Stimulated activated naive B cell treated with anti-CD40 and anti-IgM and Interleukin-4, amounts not matched to agents 10 μg/mL and 1 μg/mL and 100 μg/mL, for 72 hours (primary cell): ENCODE measurements around the gene ADAMTS1.

ENCODE experiments used
- ATAC-seq, 2 donors: fragments of 150-1000 bp; cut with Tn5 transposase; replicated peaks; 2 replicates each; pipeline ENCODE4 v1.10.0; 2021; ENCODE audit warnings: moderate library complexity in 1 of 2
- DNase-seq: peaks from one replicate; pipeline ENCODE4 v3.0.0; 2021
- H3K27ac Mint-ChIP-seq: one replicate; pipeline ENCODE4 v1.8.0; 2022; ENCODE audit warnings: mild to moderate bottlenecking, mixed read lengths
- H3K27me3 Mint-ChIP-seq, 2 donors: one replicate each; pipeline ENCODE4 v1.8.0; 2022; ENCODE audit warnings: mixed read lengths in 2 of 2
- H3K36me3 Mint-ChIP-seq, 2 donors: one replicate each; pipeline ENCODE4 v1.8.0; 2022; ENCODE audit warnings: mixed read lengths in 2 of 2, mild to moderate bottlenecking in 1 of 2
- H3K4me1 Mint-ChIP-seq, 2 donors: one replicate each; pipeline ENCODE4 v1.8.0; 2022; ENCODE audit warnings: mixed read lengths in 2 of 2, mild to moderate bottlenecking in 1 of 2
- H3K4me3 Mint-ChIP-seq, 2 donors: one replicate each; pipeline ENCODE4 v1.8.0; 2022; ENCODE audit warnings: mild to moderate bottlenecking in 2 of 2, mixed read lengths in 2 of 2, moderate library complexity in 1 of 2
- H3K9me3 Mint-ChIP-seq, 2 donors: one replicate each; pipeline ENCODE4 v1.8.0; 2022; ENCODE audit warnings: mixed read lengths in 2 of 2, mild to moderate bottlenecking in 1 of 2

ADAMTS1 gene

DNA sequence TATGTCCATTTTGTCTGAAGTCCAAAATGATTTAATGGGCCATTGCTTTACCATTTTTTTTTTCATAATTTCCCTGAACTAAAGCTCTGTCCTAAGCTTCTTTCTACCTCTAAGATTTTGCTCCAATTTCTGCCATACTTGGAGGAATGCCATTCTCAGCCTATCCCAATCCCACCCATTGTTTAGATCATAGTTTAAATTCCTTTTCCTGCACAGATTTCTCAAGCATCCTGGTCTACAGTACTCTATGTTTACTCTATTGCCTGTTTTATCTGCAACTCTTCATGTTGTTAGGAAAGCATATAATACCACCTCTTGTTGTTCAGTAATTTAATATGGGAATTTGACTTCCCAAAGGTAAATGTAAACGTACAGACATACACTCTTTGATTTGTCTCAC, 30.8 kb downstream of the ADAMTS1 start:
- Mint-ChIP-seq H3K27me3 (no peaks in the 10 kb centered on the region), H3K4me3 (no peak overlapping the region)

DNA sequence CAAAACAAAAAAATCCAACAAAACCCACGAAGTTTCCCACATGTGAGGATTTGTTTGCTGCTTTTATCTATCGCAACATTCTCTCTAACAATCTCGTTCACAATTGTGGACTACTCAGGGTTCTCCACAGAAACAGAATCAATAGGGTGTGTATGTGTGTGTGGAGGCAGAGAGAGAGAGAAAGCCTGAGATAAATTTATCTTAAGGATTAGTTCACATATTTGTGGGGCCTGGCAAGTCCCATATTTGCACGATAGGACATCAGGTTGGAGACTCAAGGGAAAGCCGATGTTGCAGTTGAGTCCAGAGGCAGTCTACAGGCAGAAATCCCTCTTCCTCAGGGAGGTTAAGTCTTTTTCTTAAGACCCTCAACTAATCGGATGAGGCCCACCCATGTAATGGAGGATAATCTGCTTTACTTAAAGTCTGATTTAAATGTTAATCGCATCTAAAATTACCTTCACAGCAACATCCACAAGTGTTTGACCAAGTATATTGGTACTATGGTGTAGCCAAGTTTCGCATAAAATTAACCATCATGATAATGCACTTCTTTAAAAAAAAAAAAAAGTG, 31.7 kb downstream of the ADAMTS1 start:
- ATAC-seq (no peak), DNase-seq (no peak)
- H3K27me3 Mint-ChIP-seq, result no peaks in the 10 kb centered on the region
- no peaks in the 10 kb centered on the region for H3K36me3 Mint-ChIP-seq
- no peaks in the 10 kb centered on the region for H3K9me3 Mint-ChIP-seq
- H3K4me1 Mint-ChIP-seq, result no peaks in the 10 kb centered on the region
- H3K27ac Mint-ChIP-seq, result no peak overlapping the region
- H3K4me3 Mint-ChIP-seq, result no peak overlapping the region

More for the DNA sequence above, 30.8 kb downstream of the ADAMTS1 start:
- H3K27ac Mint-ChIP-seq, result no peak overlapping the region
- no peaks in the 10 kb centered on the region for H3K4me1 Mint-ChIP-seq
- ATAC-seq (no peak), DNase-seq (no peak)
- no peaks in the 10 kb centered on the region for H3K9me3 Mint-ChIP-seq
- no peaks in the 10 kb centered on the region for H3K36me3 Mint-ChIP-seq

DNA sequence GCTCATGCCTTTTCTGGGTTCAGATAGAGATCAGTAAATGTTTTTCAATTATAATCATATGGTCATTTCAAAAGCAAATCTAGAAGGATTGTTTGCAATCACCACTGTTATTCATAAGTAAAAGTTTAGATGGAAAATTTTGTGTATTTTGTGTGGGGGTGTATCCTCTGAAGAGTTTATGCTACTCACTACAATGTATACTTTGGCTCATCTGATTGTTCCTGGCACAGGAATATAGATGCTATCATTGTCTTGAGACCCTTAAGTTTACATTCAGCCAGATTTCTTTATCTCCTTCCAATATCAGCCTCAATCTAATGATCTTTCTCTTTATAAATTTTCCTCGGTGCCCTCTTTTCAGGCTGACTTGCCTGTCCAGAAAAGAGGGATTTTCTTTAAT, 33.0 kb downstream of the ADAMTS1 start:
- ATAC-seq (no peak), DNase-seq (no peak)
- Mint-ChIP-seq H3K4me3 (no peak overlapping the region), H3K27ac (no peak overlapping the region), H3K27me3 (no peaks in the 10 kb centered on the region), H3K4me1 (no peaks in the 10 kb centered on the region), H3K36me3 (no peaks in the 10 kb centered on the region), H3K9me3 (no peaks in the 10 kb centered on the region)

DNA sequence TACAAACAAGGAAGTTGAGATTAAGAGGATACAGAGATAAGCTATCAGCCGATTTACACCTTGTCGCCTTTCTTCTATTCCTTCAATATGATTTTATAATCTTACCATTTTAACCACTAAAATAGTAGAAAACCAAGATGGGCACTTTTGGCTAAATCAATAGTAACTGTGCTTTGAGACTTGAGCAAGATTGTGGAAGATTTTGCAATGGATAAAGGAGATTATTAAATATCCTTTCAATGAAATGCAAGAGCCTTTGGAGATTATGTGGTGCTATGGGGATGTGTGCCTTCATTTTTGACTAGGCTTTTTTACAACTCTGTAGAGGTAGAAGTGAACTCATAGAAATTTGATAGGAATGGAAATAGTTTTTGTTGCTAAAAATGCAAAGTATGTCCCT, 33.7 kb downstream of the ADAMTS1 start:
- no peak overlapping the region for H3K27ac Mint-ChIP-seq
- H3K36me3 Mint-ChIP-seq, result no peaks in the 10 kb centered on the region
- ATAC-seq (no peak), DNase-seq (no peak)
- no peaks in the 10 kb centered on the region for H3K9me3 Mint-ChIP-seq
- no peak overlapping the region for H3K4me3 Mint-ChIP-seq
- no peaks in the 10 kb centered on the region for H3K27me3 Mint-ChIP-seq
- no peaks in the 10 kb centered on the region for H3K4me1 Mint-ChIP-seq

DNA sequence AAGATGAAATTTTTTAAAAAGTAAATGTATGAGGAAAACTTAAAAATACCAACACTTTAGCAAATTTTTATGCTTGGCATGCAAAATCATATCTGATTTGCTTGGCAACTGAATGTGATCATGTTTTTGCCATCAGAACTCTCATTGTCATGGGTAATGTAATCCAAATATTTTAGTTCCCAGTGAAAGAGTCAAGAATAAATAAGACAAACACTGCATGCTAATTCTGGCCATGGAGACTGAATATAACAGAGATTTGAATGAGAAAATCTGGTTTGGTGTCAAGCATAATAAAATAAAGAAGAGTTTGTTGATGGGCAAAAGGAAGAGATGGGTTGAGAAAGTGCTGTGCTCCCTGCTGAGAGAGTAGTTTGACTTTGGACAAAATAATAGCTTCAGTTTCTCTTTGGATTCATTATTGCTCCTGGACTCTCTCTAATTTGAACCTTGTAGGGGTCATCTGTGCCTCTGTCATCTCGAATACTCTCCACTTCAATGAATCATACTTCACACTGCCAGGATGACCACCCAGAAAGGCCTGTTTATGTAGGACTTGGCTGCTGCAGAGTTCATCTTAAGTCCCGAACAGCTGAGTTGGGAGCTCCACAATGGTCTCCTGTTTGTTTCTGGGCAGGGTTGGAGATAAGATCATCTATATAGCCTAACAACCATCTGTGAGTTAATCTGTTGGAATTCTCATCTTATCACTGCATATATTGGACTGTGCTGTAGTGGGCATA, 34.4 kb downstream of the ADAMTS1 start:
- DNase-seq (no peak), ATAC-seq (no peak)
- Mint-ChIP-seq H3K4me3 (no peak overlapping the region), H3K36me3 (no peaks in the 10 kb centered on the region), H3K9me3 (no peaks in the 10 kb centered on the region), H3K27ac (no peak overlapping the region), H3K27me3 (no peaks in the 10 kb centered on the region), H3K4me1 (no peaks in the 10 kb centered on the region)

DNA sequence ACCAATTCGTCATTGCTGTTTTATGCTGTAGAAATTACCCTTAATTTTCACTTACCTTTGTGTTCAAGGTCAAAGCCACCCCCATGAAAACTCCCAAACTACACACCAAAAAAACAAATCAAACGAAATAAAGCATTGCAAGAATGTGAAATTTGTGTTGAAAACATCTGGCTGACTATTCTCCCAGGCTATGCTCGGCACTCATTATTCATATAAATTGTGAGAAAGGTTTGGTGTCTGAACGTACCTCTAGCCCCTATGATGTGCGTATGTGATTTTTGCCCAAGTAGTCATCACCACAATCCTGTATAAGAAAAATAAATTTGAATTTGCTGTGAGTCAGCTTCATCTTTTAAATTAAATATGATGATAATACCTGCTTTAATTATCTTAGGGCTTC, 34.9 kb downstream of the ADAMTS1 start:
- H3K27me3 Mint-ChIP-seq, result no peaks in the 10 kb centered on the region
- no peak for ATAC-seq
- no peaks in the 10 kb centered on the region for H3K36me3 Mint-ChIP-seq
- DNase-seq, result no peak
- no peak overlapping the region for H3K4me3 Mint-ChIP-seq
- H3K27ac Mint-ChIP-seq, result no peak overlapping the region
- no peaks in the 10 kb centered on the region for H3K9me3 Mint-ChIP-seq
- no peaks in the 10 kb centered on the region for H3K4me1 Mint-ChIP-seq

DNA sequence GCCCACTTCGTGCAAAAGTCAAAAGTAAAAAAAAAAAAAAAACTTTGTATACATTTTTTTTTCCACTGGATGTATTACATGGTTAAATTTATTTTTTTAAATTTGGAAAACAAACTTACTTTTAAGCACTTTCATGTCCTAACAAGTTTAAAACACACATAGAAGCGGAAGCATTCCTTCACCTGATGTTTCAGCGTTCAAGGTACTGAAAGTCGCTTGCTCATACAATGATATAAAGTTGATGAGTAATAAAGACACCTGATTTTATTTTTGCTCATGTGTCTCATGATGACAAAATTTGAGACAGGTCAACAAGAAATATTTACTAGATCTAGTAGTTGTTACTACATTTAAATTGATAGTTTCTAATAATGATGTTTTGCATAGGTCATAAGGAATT, 35.5 kb downstream of the ADAMTS1 start:
- no peaks in the 10 kb centered on the region for H3K9me3 Mint-ChIP-seq
- no peaks in the 10 kb centered on the region for H3K4me1 Mint-ChIP-seq
- no peak overlapping the region for H3K27ac Mint-ChIP-seq
- no peaks in the 10 kb centered on the region for H3K36me3 Mint-ChIP-seq
- H3K4me3 Mint-ChIP-seq, result no peak overlapping the region
- DNase-seq (no peak), ATAC-seq (no peak)
- H3K27me3 Mint-ChIP-seq, result no peaks in the 10 kb centered on the region

DNA sequence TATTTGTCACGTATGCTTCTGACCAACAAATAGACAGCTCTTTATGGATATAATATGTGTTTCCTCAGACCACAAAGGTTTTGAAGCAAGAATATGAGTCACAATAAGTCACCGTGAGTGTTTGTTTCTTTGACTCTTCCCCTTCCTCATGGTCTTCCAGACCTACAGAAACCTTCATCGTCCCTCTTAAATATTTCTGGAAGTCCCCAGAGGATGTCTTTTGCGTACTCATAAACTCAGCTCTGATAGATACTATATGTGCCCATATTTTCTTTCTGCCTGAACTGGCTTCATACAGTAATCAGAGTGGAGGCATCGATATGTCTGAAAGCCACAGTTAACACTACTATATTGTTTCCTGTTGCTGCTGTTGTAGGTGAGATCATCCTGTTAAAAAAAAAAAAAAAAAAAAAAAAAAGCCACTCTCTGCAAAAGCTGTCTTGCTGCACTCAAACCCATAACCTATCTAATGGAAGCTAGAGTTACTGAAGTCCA, 38.4 kb downstream of the ADAMTS1 start:
- Mint-ChIP-seq H3K36me3 (no peaks in the 10 kb centered on the region), H3K4me3 (no peak overlapping the region), H3K27me3 (no peaks in the 10 kb centered on the region), H3K9me3 (no peaks in the 10 kb centered on the region), H3K27ac (no peak overlapping the region), H3K4me1 (no peaks in the 10 kb centered on the region)
- DNase-seq (no peak), ATAC-seq (no peak)

DNA sequence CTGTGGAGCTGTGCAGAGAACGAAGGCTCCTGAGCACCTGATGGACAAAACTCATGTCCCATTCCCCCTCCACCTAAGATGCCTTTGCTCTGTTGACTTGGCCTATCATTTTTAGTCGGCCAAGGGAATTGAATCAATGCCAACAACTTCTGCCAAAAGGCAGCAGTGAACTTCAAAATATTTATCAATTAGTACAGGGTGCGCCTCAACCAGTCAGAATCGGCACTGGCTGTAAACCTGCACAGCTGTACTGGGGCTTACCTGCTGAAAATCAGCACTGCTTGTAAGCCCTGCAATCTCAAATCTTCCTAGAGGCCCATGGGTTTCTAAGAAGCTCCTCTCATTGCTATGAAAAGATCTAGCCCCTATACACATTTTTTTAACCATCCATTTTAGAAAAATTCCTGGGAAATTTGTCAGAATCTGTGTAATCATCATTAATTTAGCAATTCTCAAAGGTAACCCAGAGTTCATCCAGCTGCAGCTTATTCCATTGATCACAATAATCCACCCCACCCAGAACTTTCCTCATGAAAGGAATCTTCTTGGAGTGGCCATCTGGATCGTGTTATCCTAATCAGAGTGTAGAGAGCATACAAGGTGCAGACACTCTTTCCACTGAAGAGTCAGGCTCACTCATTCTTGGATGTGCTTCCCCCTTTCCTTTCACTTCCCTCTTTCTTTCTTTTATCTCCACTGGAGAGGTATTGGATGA, 40.2 kb downstream of the ADAMTS1 start:
- no peak overlapping the region for H3K4me3 Mint-ChIP-seq
- no peaks in the 10 kb centered on the region for H3K36me3 Mint-ChIP-seq
- H3K4me1 Mint-ChIP-seq, result no peaks in the 10 kb centered on the region
- DNase-seq, result no peak
- H3K9me3 Mint-ChIP-seq, result no peaks in the 10 kb centered on the region
- H3K27ac Mint-ChIP-seq, result no peak overlapping the region
- ATAC-seq, result no peak
- H3K27me3 Mint-ChIP-seq, result no peaks in the 10 kb centered on the region

DNA sequence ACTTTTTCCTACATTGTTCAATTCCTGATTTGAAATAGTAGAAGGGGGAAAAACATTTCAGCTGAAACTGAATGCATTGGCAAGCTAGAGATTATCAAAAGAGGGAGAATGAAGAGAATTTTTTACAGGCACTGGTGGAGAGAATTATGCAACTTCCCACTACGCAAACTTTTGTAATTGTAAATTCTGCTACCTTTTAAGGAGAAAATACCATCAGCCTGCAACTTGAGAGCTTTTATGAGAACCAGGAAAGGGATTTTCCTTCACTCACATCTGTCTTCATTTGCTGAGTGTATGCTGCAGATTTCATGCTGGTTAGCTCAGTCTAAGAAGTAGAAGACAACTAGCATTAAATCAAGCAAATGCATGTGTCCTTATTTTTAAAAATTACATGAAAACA, 43.7 kb downstream of the ADAMTS1 start:
- ATAC-seq, result no peak
- no peaks in the 10 kb centered on the region for H3K9me3 Mint-ChIP-seq
- H3K4me3 Mint-ChIP-seq, result no peak overlapping the region
- no peaks in the 10 kb centered on the region for H3K27me3 Mint-ChIP-seq
- H3K27ac Mint-ChIP-seq, result no peak overlapping the region
- no peaks in the 10 kb centered on the region for H3K4me1 Mint-ChIP-seq
- DNase-seq, result no peak
- no peaks in the 10 kb centered on the region for H3K36me3 Mint-ChIP-seq

DNA sequence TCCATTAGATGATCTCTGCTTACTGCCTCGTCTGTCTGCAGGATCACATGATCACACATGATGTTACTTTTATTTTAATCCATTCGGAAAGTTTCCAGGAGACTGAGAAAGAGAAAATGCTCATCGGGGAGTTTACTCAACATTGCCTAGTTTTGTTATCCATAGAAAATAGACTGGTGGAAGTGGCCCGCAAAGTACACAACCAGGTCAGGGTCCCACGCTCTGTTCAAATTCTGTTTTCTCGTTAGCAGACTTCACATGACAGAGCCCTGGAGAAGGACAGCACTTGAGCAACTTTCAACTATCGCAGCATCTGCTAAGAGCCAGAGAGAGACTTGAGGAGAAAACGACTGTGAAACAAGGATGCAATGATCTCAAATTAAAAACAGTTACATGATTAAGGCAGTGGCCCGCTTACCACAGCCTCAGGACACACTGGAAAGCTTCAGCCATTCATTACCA, 44.2 kb downstream of the ADAMTS1 start:
- Mint-ChIP-seq H3K27me3 (no peaks in the 10 kb centered on the region), H3K4me1 (no peaks in the 10 kb centered on the region), H3K36me3 (no peaks in the 10 kb centered on the region), H3K4me3 (no peak overlapping the region), H3K27ac (no peak overlapping the region), H3K9me3 (no peaks in the 10 kb centered on the region)
- ATAC-seq (no peak), DNase-seq (no peak)

DNA sequence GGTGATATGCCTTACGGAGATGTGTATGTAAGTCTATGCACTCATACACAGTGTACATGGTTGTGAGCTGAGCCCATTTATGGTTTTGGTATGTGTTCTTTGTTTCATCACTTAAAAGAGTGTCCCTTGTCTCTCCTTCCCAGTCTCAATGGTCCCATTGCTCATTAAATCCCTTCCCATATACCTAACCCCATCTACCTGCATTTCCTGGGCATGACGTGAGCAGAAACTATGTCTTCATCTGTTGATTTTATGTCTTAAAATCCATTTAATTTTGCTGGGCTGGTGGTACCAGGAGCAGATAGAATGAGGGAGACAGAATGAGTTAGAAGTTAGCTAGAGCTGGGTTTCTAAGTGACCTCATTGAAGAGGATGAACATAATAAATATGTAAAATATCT, 44.8 kb downstream of the ADAMTS1 start:
- Mint-ChIP-seq H3K4me3 (no peak overlapping the region), H3K9me3 (no peaks in the 10 kb centered on the region), H3K4me1 (no peaks in the 10 kb centered on the region), H3K36me3 (no peaks in the 10 kb centered on the region), H3K27ac (no peak overlapping the region), H3K27me3 (no peaks in the 10 kb centered on the region)
- no peak for ATAC-seq
- DNase-seq, result no peak

DNA sequence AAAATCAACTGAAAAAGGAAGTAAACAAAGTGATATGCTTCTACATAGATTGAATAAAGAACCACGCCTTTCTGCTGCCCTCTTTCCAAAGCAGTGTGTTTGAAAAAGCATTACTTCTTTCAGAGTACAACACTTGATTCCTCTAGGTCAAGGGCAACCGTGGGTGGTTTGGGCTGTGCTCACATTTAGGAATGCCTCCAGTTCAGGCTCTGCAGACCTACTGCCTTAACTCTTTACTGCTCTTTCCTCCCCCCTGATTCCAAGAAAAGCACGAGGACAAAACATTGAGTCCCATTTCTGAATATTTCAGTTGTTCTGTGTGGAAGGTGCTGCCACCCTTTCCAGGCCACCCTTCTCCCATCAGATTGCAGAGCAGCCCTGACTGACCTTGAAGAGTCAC, 45.2 kb downstream of the ADAMTS1 start:
- no peak overlapping the region for H3K27ac Mint-ChIP-seq
- no peak for ATAC-seq
- H3K27me3 Mint-ChIP-seq, result no peaks in the 10 kb centered on the region
- H3K36me3 Mint-ChIP-seq, result no peaks in the 10 kb centered on the region
- H3K4me3 Mint-ChIP-seq, result no peak overlapping the region
- H3K4me1 Mint-ChIP-seq, result no peaks in the 10 kb centered on the region
- no peaks in the 10 kb centered on the region for H3K9me3 Mint-ChIP-seq
- no peak for DNase-seq

DNA sequence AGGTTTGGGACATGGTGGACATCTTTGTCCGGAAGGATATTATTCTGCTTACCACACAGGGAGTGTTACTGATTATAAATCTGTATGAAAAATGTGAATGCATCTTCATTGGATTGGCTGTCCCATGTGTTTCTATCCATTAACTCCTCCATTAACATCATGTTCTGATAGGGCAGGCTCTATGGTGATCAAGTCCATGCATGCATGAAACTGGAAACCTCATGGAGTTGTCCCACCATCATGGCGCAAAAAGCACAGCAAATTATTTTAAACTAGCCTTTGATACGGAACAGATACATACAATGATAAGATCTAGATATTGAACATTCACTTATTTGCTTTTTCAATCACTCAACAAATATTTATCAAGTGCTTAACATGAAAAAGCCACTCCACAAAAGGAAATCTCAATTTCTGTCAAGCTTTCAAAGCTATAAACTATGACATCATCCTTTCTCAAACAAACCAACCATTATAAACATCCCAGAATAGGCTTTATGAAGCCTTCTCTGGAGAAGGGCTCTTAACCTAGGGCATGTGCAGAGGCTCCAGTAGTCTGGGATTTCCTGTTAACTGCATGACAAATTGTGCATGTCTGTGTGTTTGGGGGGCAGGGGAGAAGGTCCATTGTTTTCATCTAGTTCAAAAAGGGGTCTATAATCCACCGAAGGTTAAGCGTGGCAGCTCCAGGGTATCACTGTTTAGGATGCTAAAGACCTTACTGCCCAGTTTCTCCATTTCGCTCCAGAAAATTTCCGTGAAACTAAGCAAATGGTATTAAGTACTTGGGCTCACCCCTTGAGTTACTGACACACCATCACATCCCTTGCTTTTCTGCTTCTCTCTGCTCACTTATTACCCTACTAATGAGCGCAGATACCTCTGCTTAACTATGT, 46.1 kb downstream of the ADAMTS1 start:
- Mint-ChIP-seq H3K27me3 (no peaks in the 10 kb centered on the region), H3K4me1 (no peaks in the 10 kb centered on the region), H3K9me3 (no peaks in the 10 kb centered on the region), H3K27ac (no peak overlapping the region), H3K36me3 (no peaks in the 10 kb centered on the region), H3K4me3 (no peak overlapping the region)
- no peak for DNase-seq
- ATAC-seq, result no peak
